Adipose tissue (tissue), 3 donors: Measurements from ENCODE around the gene UGGT2. TPM values are rescaled to one million over a fixed set of nuclear protein-coding genes. Genes with fewer than 3 reads are reported as not detected.
"Not testable (repeated sequence)": the region's sequence is repeated elsewhere in the genome, so short reads cannot be mapped to it uniquely, and the experiment has no call there.

Source experiments
- H3K27ac ChIP-seq: one replicate; pipeline ENCODE4 v1.5.1; 2013; ENCODE audit warnings: low read depth, low read length
- WGBS, 3 donors: extraction: QIAGEN DNeasy Blood & Tissue Kit; methylation state at CpG; one replicate each; pipeline ENCODE4 v1.1.7; 2013; 5-methylcytosine and 5-hydroxymethylcytosine counted together
- polyA plus RNA-seq, 3 donors: library from polyadenylated mRNA; stranded (reverse); fragments of 200-250 nt; gene quantifications; one replicate each; pipeline ENCODE4 v1.2.3, GENCODE V29; 2013
- donor health status: healthy with polysubstance abuse.
- donor health status: Bipolar disorder and iron deficiency.
- donor health status: healthy.

UGGT2 gene
- polyA plus RNA-seq, 3 donors = 4.8 to 9.7 (median 7.9) TPM

- WGBS, 3 donors = 48 to 63% (median 60%) methylated on average over 2 of the region's 2 CpGs
- H3K27ac ChIP-seq = no peak overlapping the region
Measured at GRCh38 chr13:96068729-96069128, 15.5 kb upstream of the UGGT2 start.

GRCh38 chr13:96065849-96066248, 12.6 kb upstream of the UGGT2 start:
- 72 to 82% (median 80%) methylated on average over 2 of the region's 2 CpGs for WGBS, 3 donors
- H3K27ac ChIP-seq = no peak overlapping the region

DNA sequence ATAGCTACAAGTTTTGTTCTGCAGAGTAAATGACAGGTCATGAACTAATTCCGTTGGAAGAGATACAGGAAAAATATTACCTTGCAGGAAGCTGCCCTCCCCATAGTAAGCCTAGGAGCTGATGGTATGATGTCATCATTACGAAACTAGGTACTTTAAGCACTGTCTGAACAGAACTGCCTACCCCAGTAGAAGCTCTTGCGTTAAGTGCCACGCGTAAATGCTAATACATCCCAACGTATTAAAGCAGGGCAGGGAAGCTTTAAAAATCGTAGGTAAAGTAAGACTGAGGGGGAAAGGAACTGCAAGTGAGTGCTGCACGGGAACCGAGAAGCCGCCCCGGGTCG, 572 bp downstream of the UGGT2 start:
- peak overlapping the region; percentile 9 for H3K27ac ChIP-seq
- whole genome bisulfite sequencing, 3 donors = 1% methylated on average over 12 of the region's 12 CpGs

DNA sequence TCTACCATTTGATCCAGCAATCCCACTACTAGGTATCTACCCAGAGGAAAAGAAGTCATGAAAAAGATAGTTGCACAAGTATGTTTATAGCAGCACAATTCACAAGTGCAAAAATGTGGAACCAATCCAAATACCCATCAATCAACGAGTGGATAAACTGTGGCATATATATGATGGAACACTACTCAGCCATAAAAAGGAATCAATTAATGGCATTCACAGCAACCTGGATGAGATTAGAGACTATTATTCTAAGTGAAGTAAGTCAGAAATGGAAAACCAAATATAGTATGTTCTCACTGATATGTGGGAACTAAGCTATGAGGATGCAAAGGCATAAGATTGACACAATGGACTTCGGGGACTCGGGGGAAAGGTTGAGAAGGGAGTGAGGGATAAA, 1.3 kb downstream of the UGGT2 start:
- H3K27ac ChIP-seq = not testable (repeated sequence)
- 84 to 94% (median 93%) methylated on average over 3 of the region's 3 CpGs for WGBS, 3 donors

- not testable (repeated sequence) for H3K27ac ChIP-seq
- WGBS, 3 donors = 97% methylated on average over 5 of the region's 5 CpGs
Measured at GRCh38 chr13:96051491-96051890, 1.7 kb downstream of the UGGT2 start.

DNA sequence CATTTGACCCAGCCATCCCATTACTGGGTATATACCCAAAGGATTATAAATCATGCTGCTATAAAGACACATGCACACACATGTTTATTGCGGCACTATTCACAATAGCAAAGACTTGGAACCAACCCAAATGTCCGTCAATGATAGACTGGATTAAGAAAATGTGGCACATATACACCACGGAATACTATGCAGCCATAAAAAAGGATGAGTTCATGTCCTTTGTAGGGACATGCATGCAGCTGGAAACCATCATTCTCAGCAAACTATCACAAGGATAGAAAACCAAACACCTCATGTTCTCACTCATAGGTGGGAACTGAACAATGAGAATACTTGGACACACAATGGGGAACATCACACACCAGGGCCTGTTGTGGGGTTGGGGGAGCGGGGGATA, 2.2 kb downstream of the UGGT2 start:
- WGBS, 3 donors = 82 to 100% (median 96%) methylated on average over 2 to 4 of the region's 4 CpGs
- not testable (repeated sequence) for H3K27ac ChIP-seq

DNA sequence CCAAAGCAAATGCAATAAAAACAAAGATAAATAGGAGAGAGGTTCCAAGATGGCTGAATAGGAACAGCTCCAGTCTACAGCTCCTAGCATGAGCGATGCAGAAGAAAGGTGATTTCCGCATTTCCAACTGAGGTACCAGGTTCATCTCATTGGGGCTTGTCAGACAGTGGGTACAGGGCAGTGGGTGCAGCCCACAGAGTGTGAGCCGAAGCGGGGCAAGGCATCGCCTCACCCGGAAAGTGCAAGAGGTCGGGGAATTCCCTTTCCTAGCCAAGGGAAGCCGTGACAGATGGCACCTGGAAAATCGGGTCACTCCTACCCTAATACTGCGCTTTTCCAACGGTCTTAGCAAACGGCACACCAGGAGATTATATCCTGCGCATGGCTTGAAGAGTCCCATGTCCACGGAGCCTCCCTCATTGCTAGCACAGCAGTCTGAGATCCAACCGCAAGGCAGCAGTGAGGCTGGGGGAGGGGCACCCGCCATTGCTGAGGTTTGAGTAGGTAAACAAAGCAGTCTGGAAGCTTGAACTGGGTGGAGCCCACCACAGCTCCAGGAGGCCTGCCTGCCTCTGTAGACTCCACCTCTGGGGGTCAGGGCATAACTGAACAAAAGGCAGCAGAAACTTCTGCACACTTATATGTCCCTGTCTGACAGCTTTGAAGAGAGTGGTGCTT, 6.6 kb downstream of the UGGT2 start:
- not testable (repeated sequence) for H3K27ac ChIP-seq
- 98 to 100% (median 98%) methylated on average over 16 of the region's 16 CpGs for WGBS, 3 donors

DNA sequence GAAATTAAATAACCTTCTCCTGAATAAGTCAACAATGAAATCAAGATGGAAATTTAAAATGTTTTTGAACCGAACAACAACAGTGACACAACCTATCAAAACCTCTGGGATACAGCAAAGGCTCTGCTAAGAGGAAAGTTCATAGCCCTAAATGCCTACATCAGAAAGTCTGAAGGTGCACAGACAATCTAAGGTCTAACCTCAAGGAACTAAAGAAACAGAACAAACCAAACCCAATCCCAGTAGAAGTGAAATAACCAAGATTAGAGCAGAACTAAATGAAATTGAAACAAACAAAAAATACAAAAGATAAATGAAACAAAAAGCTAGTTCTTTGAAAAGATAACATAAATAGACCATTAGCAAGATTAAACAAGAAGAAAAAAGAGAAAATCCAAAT, 9.0 kb downstream of the UGGT2 start:
- no peak overlapping the region for H3K27ac ChIP-seq
- 100% methylated on average over 1 of the region's 1 CpG for WGBS, 3 donors

GRCh38 chr13:96041326-96042110, 11.7 kb downstream of the UGGT2 start:
- H3K27ac ChIP-seq = no peak overlapping the region
- 85 to 95% (median 93%) methylated on average over 4 of the region's 4 CpGs for WGBS, 3 donors

DNA sequence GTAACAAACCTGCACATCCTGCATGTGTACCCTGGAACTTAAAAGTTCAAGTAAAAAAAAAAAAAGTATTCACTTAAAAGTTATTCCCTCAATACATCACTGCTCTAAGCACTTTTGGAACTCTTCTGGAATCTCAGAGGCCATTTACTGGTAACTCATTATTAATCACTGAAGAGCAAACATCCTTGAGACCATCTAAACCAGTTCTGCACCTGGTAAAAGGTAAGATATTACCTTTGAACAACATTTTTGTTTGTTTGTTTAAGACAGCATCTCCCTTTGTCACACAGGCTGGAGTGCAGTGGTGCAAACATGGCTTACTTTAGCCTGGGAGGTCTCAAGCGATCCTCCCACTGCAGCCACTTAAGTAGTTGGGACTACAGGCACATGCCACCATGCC, 16.7 kb downstream of the UGGT2 start:
- 91 to 98% (median 97%) methylated on average over 1 of the region's 1 CpG for WGBS, 3 donors

GRCh38 chr13:96034662-96035061, 18.5 kb downstream of the UGGT2 start:
- WGBS, 3 donors = 69 to 94% (median 88%) methylated on average over 10 of the region's 10 CpGs
- no peak overlapping the region for H3K27ac ChIP-seq

More for the DNA sequence above, 16.7 kb downstream of the UGGT2 start:
- no peak overlapping the region for H3K27ac ChIP-seq

DNA sequence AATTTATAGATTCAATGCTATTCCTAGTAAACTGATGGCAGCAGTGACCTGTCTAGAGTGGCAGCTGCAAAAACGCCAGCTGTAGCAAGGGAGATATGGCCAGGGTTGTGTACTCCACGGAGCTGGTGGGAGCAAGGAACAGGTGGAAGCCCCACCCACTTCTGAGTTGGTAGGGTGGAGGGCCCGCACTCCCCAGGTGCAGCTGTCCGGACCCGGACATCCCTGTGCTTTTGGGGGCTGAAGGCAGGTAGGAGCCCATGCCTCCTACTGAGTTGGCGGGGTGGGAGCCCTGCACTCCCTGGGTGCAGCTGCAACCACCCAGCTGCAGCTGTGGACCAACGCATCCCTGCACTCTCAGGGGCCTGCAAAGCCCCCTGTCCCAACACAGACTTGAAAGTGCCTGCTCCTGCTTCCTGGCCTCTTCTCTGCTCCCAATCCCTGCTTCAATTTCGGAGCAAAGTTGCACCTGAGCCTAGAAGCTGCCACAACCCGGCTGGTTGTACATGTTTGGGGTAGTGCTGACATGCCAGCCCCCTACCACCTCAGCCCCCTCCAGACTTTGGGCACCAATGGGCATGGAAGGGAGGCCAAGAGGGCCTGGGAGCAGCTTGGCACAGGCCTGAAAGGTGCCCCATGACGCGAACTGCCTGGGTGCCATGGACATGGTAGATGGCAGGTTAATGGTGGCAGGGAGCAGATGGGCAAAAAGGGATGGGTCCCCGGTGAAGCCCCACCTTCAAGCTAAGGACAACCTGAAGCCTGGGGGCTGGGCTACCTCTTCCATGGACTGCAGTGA, 19.8 kb downstream of the UGGT2 start:
- no peak overlapping the region for H3K27ac ChIP-seq
- 88 to 98% (median 95%) methylated on average over 12 of the region's 12 CpGs for WGBS, 3 donors

DNA sequence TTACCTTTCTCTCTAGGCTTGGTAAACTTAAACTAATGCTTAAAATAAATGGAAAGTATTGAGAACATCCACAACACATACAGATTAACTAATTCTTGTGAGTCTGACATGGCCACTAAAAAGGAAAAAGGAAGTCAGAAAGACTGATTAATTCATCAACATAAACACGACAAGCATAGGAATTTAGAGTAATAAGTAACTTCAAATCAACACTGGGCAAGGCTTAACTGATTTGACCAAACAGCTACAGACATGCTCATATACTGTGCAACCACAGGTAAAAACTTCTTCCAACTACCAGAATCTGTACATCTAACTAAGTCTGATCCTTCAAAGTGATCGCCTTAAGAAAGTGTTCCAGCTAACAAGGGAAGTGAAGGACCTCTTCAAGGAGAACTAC, 20.5 kb downstream of the UGGT2 start:
- WGBS, 3 donors = 48 to 74% (median 73%) methylated on average over 2 of the region's 2 CpGs
- no peak overlapping the region for H3K27ac ChIP-seq

DNA sequence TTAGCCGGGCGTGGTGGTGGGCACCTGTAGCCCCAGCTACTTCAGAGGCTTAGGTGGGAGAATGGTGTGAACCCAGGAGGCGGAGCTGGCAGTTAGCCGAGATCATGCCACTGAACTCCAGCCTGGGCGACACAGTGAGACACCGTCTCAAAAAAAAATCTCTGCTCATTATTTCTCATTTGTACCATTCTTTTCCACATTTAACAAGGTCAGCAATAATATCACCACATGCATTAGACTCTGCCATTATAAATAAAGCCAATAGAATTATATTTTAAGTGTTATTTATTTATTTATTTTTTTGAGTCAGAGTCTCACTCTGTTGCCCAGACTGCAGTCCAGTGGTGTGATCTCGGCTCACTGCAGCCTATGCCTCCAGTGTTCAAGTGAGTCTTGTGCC, 24.2 kb downstream of the UGGT2 start:
- no peak overlapping the region for H3K27ac ChIP-seq
- 96 to 99% (median 98%) methylated on average over 7 of the region's 7 CpGs for WGBS, 3 donors

DNA sequence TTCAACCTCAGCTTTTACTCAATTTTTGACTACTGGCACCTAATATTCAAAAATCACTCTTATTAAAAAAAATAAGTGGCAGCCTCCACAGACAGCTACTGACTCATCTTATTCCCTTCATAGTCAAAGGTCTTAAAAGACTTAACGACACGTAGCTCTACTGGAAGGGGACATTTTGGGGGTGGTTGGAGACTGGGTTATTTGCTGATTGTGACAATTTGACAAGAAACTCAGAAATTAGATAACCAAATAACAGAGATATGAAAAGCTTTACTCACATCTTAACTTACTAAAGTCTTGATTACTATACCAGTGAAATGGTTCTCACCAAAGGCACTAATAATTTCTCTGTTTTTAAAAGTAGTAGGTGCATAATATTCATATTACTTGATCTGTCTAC, 25.7 kb downstream of the UGGT2 start:
- 97% methylated on average over 2 of the region's 2 CpGs for WGBS, 3 donors
- no peak overlapping the region for H3K27ac ChIP-seq

GRCh38 chr13:96025283-96025682, 27.9 kb downstream of the UGGT2 start:
- no peak overlapping the region for H3K27ac ChIP-seq

- no peak overlapping the region for H3K27ac ChIP-seq
- 44 to 98% (median 94%) methylated on average over 2 of the region's 2 CpGs for WGBS, 3 donors
Measured at GRCh38 chr13:96020931-96021330, 32.3 kb downstream of the UGGT2 start.

GRCh38 chr13:96020155-96020575, 33.0 kb downstream of the UGGT2 start:
- no peak overlapping the region for H3K27ac ChIP-seq
- 29 to 54% (median 40%) methylated on average over 3 of the region's 3 CpGs for WGBS, 3 donors

DNA sequence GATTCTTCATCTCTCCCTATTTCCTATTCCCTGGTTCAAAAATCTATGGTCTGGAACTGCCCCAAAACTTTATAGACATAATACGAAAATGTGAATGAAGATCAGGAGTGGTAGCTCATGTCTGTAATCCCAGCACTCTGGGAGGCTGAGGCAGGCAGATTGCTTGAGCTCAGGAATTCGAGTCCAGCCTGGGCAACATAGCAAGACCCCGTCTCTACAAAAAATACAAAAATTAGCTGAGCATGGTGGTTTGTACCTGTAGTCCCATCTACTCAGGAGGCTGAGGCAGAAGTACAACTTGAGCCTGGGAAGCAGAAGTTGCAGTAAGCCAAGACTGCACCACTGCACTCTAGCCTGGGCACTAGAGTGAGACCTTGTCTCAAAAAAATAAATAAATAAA, 35.1 kb downstream of the UGGT2 start:
- WGBS, 3 donors = 93 to 94% (median 93%) methylated on average over 3 of the region's 3 CpGs
- no peak overlapping the region for H3K27ac ChIP-seq
